SU-DHL-6 (cell line): Measurements from ENCODE around the gene AGPAT2.

Experiments used
- EZH2phosphoT487 ChIP-seq: fragments of 200-600 bp; sonication (generic), shearing (Covaris generic); conservative IDR thresholded peaks from 2 replicates; pipeline ENCODE4 v1.6.1; 2018; ENCODE audit warnings: mild to moderate bottlenecking, antibody characterized with exemption, low read length, moderate library complexity, mixed read lengths
- TF ChIP-seq, protein P1 (sequence below): fragments of 200-600 bp; sonication (generic); IDR thresholded peaks from one replicate; pipeline ENCODE4 v1.5.1; 2017; ENCODE audit warnings: antibody characterized with exemption, mild to moderate bottlenecking, low read length, moderate library complexity; ENCODE audit not compliant: insufficient read depth, poor library complexity, severe bottlenecking

DNA sequence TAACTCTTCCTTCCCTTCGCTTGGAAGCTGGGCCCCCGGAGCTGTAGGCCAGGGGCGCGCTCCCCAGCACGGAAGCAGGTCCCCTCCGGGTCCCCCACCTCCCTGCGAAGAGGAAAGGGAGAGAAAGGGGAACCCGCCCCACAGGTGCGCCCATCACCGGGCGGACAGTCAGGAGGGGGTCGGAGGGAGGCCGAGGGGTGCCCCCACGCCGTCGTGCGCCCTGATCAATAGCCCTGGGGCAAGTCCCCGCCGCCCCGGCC lies 793 bp downstream of the AGPAT2 start:
- TF ChIP-seq, protein P1, sequence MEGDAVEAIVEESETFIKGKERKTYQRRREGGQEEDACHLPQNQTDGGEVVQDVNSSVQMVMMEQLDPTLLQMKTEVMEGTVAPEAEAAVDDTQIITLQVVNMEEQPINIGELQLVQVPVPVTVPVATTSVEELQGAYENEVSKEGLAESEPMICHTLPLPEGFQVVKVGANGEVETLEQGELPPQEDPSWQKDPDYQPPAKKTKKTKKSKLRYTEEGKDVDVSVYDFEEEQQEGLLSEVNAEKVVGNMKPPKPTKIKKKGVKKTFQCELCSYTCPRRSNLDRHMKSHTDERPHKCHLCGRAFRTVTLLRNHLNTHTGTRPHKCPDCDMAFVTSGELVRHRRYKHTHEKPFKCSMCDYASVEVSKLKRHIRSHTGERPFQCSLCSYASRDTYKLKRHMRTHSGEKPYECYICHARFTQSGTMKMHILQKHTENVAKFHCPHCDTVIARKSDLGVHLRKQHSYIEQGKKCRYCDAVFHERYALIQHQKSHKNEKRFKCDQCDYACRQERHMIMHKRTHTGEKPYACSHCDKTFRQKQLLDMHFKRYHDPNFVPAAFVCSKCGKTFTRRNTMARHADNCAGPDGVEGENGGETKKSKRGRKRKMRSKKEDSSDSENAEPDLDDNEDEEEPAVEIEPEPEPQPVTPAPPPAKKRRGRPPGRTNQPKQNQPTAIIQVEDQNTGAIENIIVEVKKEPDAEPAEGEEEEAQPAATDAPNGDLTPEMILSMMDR: no peak
- TF ChIP-seq EZH2phosphoT487: no peak
